ENCODE data around the gene NRG3. TPM values are rescaled to one million over a fixed set of nuclear protein-coding genes. Genes with fewer than 3 reads are reported as not detected.

NRG3 gene
- total and polyA plus RNA-seq, 2 donors = 0.08 to 1.5 TPM

- no peak overlapping the region for H3K27ac ChIP-seq (ENCODE audit: low read depth)
- no peaks in the 10 kb centered on the region for H3K4me1 ChIP-seq (ENCODE audit: insufficient read depth)
- no peak overlapping the region for H3K4me3 ChIP-seq (ENCODE audit: low read depth, low read length)
- 74% methylated on average over 6 of the region's 6 CpGs for WGBS
- DNase-seq (ENCODE audit: extremely low spot score) = no peak
- H3K36me3 ChIP-seq (ENCODE audit: insufficient read depth) = no peaks in the 10 kb centered on the region
These were observed 589.3 kb downstream of the NRG3 start for GRCh38 chr10:82464191-82464818.

- DNase-seq (ENCODE audit: extremely low spot score) = no peak
- H3K4me3 ChIP-seq (ENCODE audit: low read depth, low read length) = no peak overlapping the region
- no peaks in the 10 kb centered on the region for H3K36me3 ChIP-seq (ENCODE audit: insufficient read depth)
- 44% methylated on average over 5 of the region's 5 CpGs for WGBS
- no peaks in the 10 kb centered on the region for H3K4me1 ChIP-seq (ENCODE audit: insufficient read depth)
- H3K27ac ChIP-seq (ENCODE audit: low read depth) = no peak overlapping the region
These were observed 590.0 kb downstream of the NRG3 start for GRCh38 chr10:82464966-82465365.

- Histone ChIP-seq H3K27ac (ENCODE audit: low read depth) (no peak overlapping the region), H3K36me3 (ENCODE audit: insufficient read depth) (no peaks in the 10 kb centered on the region), H3K4me1 (ENCODE audit: insufficient read depth) (no peaks in the 10 kb centered on the region), H3K4me3 (ENCODE audit: low read depth, low read length) (no peak overlapping the region)
- 61% methylated on average over 1 of the region's 1 CpG for WGBS
- DNase-seq (ENCODE audit: extremely low spot score) = no peak
These were observed 593.5 kb downstream of the NRG3 start for GRCh38 chr10:82468453-82468852.

- Histone ChIP-seq H3K36me3 (ENCODE audit: insufficient read depth) (no peaks in the 10 kb centered on the region), H3K4me3 (ENCODE audit: low read depth, low read length) (no peak overlapping the region), H3K27ac (ENCODE audit: low read depth) (no peak overlapping the region), H3K4me1 (ENCODE audit: insufficient read depth) (no peaks in the 10 kb centered on the region)
- WGBS = 85% methylated on average over 5 of the region's 5 CpGs
- DNase-seq (ENCODE audit: extremely low spot score) = no peak
These were observed 597.7 kb downstream of the NRG3 start for GRCh38 chr10:82472406-82473335.

GRCh38 chr10:82477776-82478175 is 602.8 kb downstream of the NRG3 start:
- Histone ChIP-seq H3K27ac (ENCODE audit: low read depth) (no peak overlapping the region), H3K4me1 (ENCODE audit: insufficient read depth) (no peaks in the 10 kb centered on the region), H3K4me3 (ENCODE audit: low read depth, low read length) (no peak overlapping the region), H3K36me3 (ENCODE audit: insufficient read depth) (no peaks in the 10 kb centered on the region)
- DNase-seq (ENCODE audit: extremely low spot score) = no peak
- 38% methylated on average over 4 of the region's 4 CpGs for WGBS

GRCh38 chr10:82492647-82493046 is 617.7 kb downstream of the NRG3 start:
- Histone ChIP-seq H3K27ac (ENCODE audit: low read depth) (no peak overlapping the region), H3K4me3 (ENCODE audit: low read depth, low read length) (no peak overlapping the region), H3K4me1 (ENCODE audit: insufficient read depth) (no peaks in the 10 kb centered on the region), H3K36me3 (ENCODE audit: insufficient read depth) (no peaks in the 10 kb centered on the region)
- WGBS = 64% methylated on average over 2 of the region's 2 CpGs
- no peak for DNase-seq (ENCODE audit: extremely low spot score)

GRCh38 chr10:82496114-82496513 is 621.1 kb downstream of the NRG3 start:
- WGBS = 92% methylated on average over 1 of the region's 1 CpG
- no peaks in the 10 kb centered on the region for H3K4me1 ChIP-seq (ENCODE audit: insufficient read depth)

GRCh38 chr10:82497439-82497838 is 622.4 kb downstream of the NRG3 start:
- no peak for DNase-seq (ENCODE audit: extremely low spot score)
- WGBS = 76% methylated on average over 2 of the region's 2 CpGs
- no peak overlapping the region for H3K4me3 ChIP-seq (ENCODE audit: low read depth, low read length)
- H3K27ac ChIP-seq (ENCODE audit: low read depth) = no peak overlapping the region
- no peaks in the 10 kb centered on the region for H3K4me1 ChIP-seq (ENCODE audit: insufficient read depth)
- H3K36me3 ChIP-seq (ENCODE audit: insufficient read depth) = no peaks in the 10 kb centered on the region

More at GRCh38 chr10:82496114-82496513, 621.1 kb downstream of the NRG3 start:
- Histone ChIP-seq H3K36me3 (ENCODE audit: insufficient read depth) (no peaks in the 10 kb centered on the region), H3K27ac (ENCODE audit: low read depth) (no peak overlapping the region), H3K4me3 (ENCODE audit: low read depth, low read length) (no peak overlapping the region)
- no peak for DNase-seq (ENCODE audit: extremely low spot score)

GRCh38 chr10:82498976-82499375 is 624.0 kb downstream of the NRG3 start:
- no peak for DNase-seq (ENCODE audit: extremely low spot score)
- H3K4me3 ChIP-seq (ENCODE audit: low read depth, low read length) = no peak overlapping the region
- H3K4me1 ChIP-seq (ENCODE audit: insufficient read depth) = no peaks in the 10 kb centered on the region
- H3K27ac ChIP-seq (ENCODE audit: low read depth) = no peak overlapping the region
- no peaks in the 10 kb centered on the region for H3K36me3 ChIP-seq (ENCODE audit: insufficient read depth)

- Histone ChIP-seq H3K4me3 (ENCODE audit: low read depth, low read length) (no peak overlapping the region), H3K4me1 (ENCODE audit: insufficient read depth) (no peaks in the 10 kb centered on the region), H3K36me3 (ENCODE audit: insufficient read depth) (no peaks in the 10 kb centered on the region), H3K27ac (ENCODE audit: low read depth) (no peak overlapping the region)
- 63% methylated on average over 3 of the region's 3 CpGs for WGBS
- DNase-seq (ENCODE audit: extremely low spot score) = no peak
These were observed 630.0 kb downstream of the NRG3 start for GRCh38 chr10:82505009-82505408.

- WGBS = 84% methylated on average over 3 of the region's 3 CpGs
- DNase-seq (ENCODE audit: extremely low spot score) = no peak
- Histone ChIP-seq H3K4me1 (ENCODE audit: insufficient read depth) (no peaks in the 10 kb centered on the region), H3K36me3 (ENCODE audit: insufficient read depth) (no peaks in the 10 kb centered on the region), H3K4me3 (ENCODE audit: low read depth, low read length) (no peak overlapping the region), H3K27ac (ENCODE audit: low read depth) (no peak overlapping the region)
These were observed 631.8 kb downstream of the NRG3 start for GRCh38 chr10:82506680-82507376.

GRCh38 chr10:82515256-82515655 is 640.3 kb downstream of the NRG3 start:
- no peak overlapping the region for H3K4me3 ChIP-seq (ENCODE audit: low read depth, low read length)
- DNase-seq (ENCODE audit: extremely low spot score) = no peak
- WGBS = 78% methylated on average over 1 of the region's 1 CpG
- no peak overlapping the region for H3K27ac ChIP-seq (ENCODE audit: low read depth)
- no peaks in the 10 kb centered on the region for H3K36me3 ChIP-seq (ENCODE audit: insufficient read depth)
- H3K4me1 ChIP-seq (ENCODE audit: insufficient read depth) = no peaks in the 10 kb centered on the region

GRCh38 chr10:82529062-82529461 is 654.1 kb downstream of the NRG3 start:
- WGBS = 74% methylated on average over 4 of the region's 4 CpGs
- Histone ChIP-seq H3K4me3 (ENCODE audit: low read depth, low read length) (no peak overlapping the region), H3K36me3 (ENCODE audit: insufficient read depth) (no peaks in the 10 kb centered on the region), H3K4me1 (ENCODE audit: insufficient read depth) (no peaks in the 10 kb centered on the region), H3K27ac (ENCODE audit: low read depth) (no peak overlapping the region)
- no peak for DNase-seq (ENCODE audit: extremely low spot score)

GRCh38 chr10:82535457-82535856 is 660.5 kb downstream of the NRG3 start:
- H3K36me3 ChIP-seq (ENCODE audit: insufficient read depth) = no peaks in the 10 kb centered on the region
- no peak overlapping the region for H3K27ac ChIP-seq (ENCODE audit: low read depth)
- DNase-seq (ENCODE audit: extremely low spot score) = no peak
- no peak overlapping the region for H3K4me3 ChIP-seq (ENCODE audit: low read depth, low read length)
- 43% methylated on average over 3 of the region's 3 CpGs for WGBS
- H3K4me1 ChIP-seq (ENCODE audit: insufficient read depth) = no peaks in the 10 kb centered on the region
